GM21528 (cell line): ENCODE measurements around the gene PPAT.
A peak's percentile ranks its signal among the peaks of the same experiment; 100 is the strongest.
"Not testable (repeated sequence)": the region's sequence is repeated elsewhere in the genome, so short reads cannot be mapped to it uniquely, and the experiment has no call there.

ENCODE experiments used
- ATAC-seq: cut with Tn5 transposase; IDR thresholded peaks from one replicate; pipeline ENCODE4 v1.9.1; 2021; ENCODE audit warnings: mild to moderate bottlenecking, moderate library complexity; ENCODE audit not compliant: unreplicated experiment, low FRiP score

The PPAT gene

DNA sequence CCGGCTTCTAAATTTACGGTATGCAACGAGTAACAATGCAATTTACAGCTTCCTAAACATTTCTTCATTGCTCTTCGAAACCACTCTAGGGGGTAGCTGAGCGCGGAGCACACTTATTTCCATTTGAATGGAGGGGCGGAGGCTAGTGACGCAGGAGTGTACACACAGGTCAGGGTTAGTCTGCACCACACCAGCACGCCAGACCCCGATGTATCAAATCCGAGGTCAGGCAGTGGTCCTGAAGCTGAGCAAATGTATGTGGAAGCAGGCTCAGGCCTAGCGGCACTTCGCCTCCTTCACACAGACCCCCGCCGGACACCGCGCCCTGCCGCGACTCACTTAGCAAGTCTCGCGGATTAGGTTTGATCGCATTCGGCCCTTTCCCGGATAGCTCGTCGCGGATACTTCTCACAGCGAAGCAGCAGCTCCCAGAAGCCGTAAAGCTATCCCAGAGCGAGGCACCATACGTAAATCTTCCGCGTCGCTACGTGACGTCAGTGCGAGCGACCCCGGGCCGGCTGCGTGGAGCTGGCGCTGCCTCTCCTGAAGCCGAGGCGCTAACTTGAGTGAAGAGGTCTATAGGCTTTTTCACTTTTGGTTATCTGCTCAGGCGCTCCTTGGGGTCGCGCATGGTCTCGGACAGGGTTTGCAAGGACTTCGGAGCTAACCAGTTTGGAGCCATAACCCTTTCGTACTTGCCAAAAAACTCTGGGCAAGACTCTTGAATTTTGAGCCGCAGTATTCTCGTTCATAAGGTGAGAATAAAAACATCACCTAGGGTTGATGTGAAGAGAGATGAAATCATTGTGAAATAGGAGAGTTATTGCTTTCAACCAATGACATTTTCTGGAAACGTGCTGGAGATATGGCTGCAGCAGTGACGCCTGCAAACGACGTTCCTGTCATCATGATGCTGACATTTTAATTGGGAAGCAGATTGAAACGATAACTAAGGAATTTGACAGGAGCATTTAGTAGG, 48.1 kb downstream of the PPAT start, which contains the start of gene AASDH:
AASDH (minus strand) TSS at position 469 of the 979 bp plus-strand sequence. CDS start 3,192 bp downstream, outside the sequence.
- ATAC-seq, result peak; percentile 98

DNA sequence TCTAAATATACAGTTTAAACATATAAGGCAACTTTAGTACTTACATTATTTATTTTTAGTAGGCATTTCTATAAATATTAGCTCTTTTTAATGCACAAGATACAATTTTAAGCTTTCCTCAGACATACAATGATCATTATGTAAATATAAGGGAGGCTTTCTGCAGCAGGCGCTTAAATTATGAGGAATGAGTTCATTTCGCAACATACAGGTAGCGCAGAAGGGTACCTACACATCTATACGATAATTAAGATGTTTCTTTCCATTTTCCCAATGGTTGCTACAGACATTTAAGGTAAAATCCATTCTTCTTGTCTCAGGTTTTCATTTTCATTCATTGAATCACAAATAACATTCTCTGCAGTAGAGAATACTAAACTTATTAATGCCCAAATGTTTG, 49.3 kb downstream of the PPAT start:
- ATAC-seq, result no peak

DNA sequence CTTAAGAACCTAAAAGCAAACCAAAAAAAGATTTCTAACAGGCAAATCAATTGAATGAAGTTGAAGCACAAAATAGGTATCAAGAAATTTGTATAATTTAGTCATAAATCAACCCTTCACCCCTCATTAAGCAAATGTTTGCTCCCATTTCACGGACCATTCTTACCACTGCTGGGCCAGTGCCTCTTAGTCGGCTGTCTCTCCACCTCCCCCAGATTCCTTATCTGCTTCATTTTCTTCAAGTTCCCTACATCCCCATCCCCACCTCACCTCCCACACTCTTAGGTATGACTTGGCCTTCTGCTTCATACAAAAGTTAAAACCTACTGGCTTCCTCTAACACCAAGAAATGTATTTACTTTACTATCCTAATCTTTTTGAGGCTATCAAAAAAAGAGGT, 60.0 kb downstream of the PPAT start:
- no peak for ATAC-seq

DNA sequence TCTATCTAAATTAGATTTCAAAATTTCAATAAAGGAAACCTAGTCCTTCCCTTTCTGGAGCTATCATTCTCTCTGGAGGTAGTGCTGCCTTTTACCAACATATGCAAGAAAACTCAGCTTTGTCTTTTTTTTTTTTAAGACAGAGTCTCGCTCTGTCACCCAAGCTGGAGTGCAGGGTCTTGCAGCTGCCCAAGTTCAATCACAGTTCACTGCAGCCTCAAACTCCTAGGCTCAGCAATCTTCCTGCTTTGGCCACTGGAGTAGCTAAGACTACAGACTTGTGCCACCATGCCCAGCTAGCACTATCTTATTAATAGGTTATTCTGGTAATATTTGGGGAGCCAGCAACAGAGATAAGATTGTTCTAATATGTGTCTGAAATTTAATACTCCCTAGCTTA, 60.5 kb downstream of the PPAT start:
- no peak for ATAC-seq

DNA sequence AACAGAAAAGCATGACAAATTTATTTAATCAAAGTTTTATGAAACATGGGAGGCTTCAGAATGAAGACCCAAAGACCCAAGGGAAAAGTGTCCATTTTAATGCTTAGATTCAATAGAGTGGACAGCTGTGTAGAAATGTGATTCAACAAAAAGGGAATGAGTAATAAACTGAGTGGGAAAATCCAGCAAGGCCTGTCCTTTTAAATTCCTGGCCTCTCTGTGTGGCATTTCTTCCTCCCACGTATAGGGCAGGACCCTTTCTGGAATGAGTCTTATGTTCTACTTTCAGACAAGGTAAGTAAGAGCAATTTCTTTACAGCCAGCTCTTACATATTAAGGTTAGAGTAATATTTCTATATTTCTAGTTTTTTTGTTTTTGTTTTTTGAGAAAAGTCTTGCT, 62.6 kb downstream of the PPAT start:
- no peak for ATAC-seq

DNA sequence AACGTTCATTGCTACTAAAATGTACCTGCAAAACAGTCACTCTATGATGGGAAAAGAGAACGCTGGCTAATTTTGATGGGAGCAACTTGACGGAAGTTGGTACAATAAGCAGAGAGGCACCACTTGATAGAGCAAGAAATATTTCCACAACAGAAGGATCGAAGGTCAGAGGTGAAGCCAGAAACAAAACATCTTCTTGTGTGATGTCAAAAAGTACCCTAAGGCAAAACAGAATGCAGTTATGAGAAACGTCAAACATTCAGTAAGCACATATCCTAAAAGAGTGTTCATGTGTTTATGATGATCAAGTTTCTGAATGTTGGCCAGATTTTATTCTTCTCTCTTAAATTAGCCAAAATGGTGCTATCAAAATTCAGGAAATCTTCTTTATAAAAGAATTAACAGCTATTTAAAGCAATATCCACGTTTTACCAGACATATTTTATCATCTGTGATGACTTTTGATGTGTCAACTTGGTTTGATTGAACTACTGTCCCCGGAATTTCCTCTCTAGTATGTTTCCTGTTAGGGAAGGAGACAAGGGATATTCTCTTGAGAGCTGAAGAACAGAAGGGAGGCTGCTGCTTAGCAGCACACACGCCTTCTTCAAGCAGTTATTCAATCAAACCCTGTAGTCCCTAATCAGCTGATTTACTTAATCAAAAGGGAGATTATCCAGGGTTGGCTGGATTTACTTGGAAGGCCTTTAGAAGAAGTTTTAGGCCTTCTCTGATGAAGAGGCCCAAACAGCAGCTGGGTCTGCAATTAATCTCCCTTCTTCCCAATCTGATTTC, 63.8 kb downstream of the PPAT start:
- ATAC-seq, result no peak

DNA sequence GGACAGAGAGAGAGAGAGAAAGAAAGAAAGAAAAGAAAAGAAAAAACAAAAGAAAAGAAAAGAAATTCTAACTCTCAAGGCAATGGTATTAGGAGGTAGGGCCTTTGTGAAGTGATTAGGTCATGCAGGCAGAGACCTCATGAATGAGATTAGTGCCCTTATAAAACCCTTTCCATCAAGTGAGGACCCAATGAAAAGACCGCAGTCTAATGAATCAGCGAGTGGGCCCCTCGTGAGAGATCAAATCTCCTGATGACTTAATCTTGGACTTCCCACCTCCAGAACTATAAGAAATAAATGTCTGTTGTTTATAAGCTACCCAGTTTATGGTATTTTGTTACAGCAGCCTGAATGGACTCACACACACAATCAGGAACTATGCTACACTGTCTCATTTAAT, 65.0 kb downstream of the PPAT start:
- no peak for ATAC-seq

DNA sequence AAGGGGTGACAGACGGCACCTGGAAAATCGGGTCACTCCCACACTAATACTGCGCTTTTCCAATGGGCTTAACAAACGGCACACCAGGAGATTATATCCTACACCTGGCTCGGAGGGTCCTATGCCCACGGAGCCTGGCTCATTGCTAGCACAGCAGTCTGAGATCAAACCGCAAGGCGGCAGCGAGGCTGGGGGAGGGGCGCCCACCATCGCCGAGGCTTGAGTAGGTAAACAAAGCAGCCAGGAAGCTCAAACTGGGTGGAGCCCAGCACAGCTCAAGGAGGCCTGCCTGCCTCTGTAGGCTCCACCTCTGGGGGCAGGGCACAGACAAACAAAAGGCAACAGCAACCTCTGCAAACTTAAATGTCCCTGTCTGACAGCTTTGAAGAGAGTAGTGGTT, 72.4 kb downstream of the PPAT start:
- not testable (repeated sequence) for ATAC-seq

DNA sequence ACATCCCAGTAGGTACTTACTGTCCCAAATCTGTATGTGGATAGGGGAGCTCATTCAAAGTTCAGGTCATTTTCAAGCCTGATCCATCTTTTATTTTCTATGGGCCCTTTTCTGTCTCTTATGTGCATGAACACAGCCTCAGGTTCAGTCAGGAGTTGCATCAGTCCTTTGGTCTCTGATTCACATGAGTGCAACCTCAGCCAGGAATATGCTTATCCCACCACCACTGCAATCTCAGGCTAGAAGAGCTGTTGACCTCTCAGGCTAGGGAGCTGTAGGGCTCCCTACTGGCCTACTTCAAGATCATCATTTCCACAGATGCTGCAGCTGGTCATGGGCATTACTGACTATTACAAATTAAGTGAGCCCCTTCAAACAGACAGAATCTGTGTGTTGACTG, 75.3 kb downstream of the PPAT start:
- no peak for ATAC-seq

DNA sequence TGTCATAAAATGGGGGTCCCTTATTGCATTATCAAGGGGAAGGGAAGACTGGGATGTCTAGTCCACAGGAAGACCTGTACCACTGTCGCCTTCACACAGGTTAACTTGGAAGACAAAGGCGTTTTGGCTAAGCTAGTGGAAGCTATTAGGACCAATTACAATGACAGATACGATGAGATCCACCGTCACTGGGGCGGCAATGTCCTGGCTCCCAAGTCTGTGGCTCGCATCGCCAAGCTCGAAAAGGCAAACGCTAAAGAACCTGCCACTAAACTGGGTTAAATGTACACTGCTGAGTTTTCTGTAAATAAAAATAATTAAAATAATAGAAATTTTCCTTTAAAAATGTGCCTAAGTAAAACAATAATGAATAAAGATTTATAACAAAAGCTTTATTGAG, 78.8 kb downstream of the PPAT start:
- no peak for ATAC-seq

DNA sequence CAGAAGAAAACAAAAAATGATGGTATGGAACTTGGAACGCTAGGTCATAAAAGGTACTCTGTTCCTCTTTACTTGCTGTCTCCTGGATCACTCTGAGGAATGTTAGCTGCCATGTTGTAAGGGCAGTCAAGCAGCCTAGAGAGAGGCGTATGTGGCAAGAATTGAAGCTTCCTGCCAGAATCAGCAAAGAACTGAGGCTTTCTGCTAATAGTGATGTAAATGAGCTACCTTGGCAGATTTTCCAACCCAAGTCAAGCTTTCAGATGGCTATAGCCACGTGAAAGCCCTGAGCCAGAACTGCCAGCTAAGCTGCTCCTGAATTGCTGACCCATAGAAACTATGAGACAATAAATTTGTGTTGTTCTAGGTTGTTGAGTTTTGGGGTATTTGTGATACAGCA, 86.8 kb downstream of the PPAT start:
- ATAC-seq, result no peak

DNA sequence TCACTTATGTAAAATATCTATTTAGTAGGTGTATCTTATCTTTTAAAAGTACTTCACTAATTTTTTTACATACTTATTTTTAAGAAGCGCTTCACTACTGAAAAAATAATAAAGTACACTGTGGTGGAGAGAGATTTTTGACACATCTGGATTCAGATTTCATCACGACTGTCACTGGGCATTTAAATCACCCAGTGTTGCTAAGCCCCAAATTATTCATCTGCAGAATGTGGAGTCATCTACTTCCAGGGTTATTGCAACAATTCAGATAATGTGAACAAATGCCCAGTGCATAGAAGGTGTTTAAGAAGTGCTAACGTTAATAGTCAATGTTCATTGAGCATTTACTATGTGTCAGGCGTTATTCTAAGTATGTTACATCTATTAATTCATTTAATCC, 90.0 kb downstream of the PPAT start:
- ATAC-seq, result no peak
